ENCODE measurements around the gene DOC2B.

The DOC2B gene

GRCh38 chr17:180381-181244, 837 bp downstream of the DOC2B start:
- no peak for TF ChIP-seq CTCF (IDR thresholded peaks at IDR 0.05; ENCODE audit: low read depth, low read length)
- no peak overlapping the region for H3K4me3 ChIP-seq (ENCODE audit: low read depth, low read length)

DNA sequence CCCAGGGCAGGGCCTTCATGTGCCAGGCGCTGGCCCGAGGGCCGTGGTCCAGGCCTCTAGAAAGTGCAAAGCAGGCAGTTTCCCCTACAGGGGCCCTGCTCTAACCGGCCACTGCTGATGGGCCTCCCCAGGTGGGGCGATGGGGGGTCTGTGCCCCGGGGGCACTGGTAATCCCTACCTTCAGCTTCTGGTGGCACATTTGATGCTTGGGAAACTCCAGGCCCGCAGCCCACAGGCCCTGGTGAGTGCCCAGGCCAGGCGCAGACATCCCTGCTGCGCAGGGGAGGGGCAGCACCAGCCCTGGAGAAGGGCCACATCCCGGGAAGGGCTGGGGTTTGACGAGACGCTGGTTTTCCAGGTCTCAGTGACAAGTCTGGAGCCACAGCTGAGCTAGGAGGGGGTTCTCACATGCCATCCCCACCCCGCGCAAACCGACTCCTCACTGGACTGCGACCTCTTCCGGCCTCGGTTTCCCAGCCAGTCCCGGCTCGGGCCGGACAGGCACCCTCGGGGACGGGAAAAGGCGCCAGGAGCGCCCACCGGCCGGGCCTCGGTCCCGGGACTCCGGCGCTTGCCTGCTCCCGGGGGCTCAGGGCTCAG, 1.6 kb downstream of the DOC2B start:
- no peak for TF ChIP-seq CTCF (IDR thresholded peaks at IDR 0.05; ENCODE audit: low read depth, low read length)
- H3K4me3 ChIP-seq (ENCODE audit: low read depth, low read length), result no peak overlapping the region

DNA sequence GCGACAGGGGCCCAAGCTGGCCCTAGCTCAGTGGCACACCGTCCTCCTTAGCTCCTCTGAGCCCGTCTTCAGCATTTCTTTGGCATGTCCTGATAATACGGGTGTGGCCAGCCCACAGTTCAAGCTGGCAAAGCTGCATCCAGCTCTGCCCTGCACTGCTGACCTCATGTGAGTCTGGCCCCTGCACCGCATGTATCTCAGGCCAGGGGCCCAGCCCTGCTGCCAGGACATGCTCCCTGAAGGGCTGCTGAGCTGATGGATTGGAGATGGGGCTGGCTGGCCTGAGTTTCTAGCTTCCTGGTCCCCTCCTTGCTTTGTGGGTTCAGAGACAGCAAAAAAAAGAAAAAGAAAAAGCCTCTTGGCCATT, 2.4 kb downstream of the DOC2B start:
- no peak for TF ChIP-seq CTCF (IDR thresholded peaks at IDR 0.05; ENCODE audit: low read depth, low read length)
- H3K4me3 ChIP-seq (ENCODE audit: low read depth, low read length), result no peak overlapping the region

- H3K4me3 ChIP-seq (ENCODE audit: low read depth, low read length), result no peak overlapping the region
- no peak for TF ChIP-seq CTCF (IDR thresholded peaks at IDR 0.05; ENCODE audit: low read depth, low read length)
Measured at GRCh38 chr17:178292-179065, 3.0 kb downstream of the DOC2B start.

DNA sequence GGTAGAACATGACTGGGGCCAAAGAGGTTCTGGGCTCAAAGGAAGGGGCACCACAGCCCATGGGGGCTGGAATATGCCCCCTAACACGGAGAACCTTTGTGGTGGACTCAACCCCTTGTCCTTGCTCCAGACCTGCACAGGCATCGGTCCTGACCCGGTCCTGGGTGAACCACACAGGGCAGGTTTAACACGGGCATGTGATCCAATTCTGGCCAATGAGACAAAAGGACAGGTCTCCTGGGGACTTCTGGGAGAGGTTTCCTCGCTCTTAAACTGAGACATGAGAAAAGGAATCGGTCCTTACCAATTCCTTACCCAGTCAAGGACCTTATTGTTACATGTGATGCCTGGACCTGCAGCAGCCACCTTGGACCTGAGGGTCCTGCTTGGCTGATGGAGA, 3.7 kb downstream of the DOC2B start:
- TF ChIP-seq CTCF (IDR thresholded peaks at IDR 0.05; ENCODE audit: low read depth, low read length), result no peak
- no peak overlapping the region for H3K4me3 ChIP-seq (ENCODE audit: low read depth, low read length)

GRCh38 chr17:177155-177554, 4.3 kb downstream of the DOC2B start:
- no peak overlapping the region for H3K4me3 ChIP-seq (ENCODE audit: low read depth, low read length)
- TF ChIP-seq CTCF (IDR thresholded peaks at IDR 0.05; ENCODE audit: low read depth, low read length), result no peak

Data from WI38 (cell line).